ENCODE results near the gene POU2F2.

DNA sequence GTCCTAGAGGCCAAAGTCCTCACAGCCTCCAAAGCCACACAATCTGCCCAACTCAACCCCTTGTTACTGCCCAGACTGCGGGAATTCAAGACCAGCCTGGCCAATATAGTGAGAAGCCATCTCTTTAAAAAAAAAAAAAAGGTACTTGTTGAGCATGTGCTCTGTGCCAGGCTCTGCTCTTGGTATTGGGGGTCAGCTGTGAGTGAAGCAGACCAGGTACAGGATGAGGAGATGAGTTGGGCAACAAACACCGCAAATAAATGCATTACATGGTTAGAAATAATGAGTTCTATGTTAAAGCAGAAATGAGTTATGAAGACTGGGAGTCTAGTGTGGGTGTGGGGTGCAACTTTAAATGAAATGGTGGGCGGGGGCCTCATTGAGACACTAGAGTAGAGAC is 72.1 kb downstream of the POU2F2 start:
- TF ChIP-seq, protein P1, sequence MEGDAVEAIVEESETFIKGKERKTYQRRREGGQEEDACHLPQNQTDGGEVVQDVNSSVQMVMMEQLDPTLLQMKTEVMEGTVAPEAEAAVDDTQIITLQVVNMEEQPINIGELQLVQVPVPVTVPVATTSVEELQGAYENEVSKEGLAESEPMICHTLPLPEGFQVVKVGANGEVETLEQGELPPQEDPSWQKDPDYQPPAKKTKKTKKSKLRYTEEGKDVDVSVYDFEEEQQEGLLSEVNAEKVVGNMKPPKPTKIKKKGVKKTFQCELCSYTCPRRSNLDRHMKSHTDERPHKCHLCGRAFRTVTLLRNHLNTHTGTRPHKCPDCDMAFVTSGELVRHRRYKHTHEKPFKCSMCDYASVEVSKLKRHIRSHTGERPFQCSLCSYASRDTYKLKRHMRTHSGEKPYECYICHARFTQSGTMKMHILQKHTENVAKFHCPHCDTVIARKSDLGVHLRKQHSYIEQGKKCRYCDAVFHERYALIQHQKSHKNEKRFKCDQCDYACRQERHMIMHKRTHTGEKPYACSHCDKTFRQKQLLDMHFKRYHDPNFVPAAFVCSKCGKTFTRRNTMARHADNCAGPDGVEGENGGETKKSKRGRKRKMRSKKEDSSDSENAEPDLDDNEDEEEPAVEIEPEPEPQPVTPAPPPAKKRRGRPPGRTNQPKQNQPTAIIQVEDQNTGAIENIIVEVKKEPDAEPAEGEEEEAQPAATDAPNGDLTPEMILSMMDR (IDR thresholded peaks at IDR 0.05): no peak
- no peak for TF ChIP-seq POLR2A (IDR thresholded peaks at IDR 0.05)

Measured in lower leg skin (tissue), 3 donors.